ENCODE results near the gene SCO1.
"Not testable (repeated sequence)": the region's sequence is repeated elsewhere in the genome, so short reads cannot be mapped to it uniquely, and the experiment has no call there.

Gene SCO1

DNA sequence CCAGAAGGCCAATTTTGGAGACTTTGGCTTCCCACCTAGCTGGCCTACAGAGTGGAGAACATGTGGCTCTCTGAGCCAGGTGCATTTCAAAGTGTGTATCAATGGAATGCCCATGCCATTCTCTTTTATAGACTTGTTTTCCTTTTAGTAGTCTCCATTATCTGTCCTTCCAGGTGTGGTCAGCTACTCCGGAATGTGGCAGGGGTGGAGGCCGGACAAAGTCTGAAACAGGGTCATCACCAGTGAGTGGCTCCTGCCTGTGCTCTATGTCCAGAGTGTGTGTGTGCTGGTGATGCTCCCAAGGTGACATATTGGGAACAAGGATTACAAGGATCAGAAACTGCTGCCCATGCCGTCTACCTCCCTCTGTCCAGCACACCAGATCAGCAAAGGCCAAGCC is 36.3 kb upstream of the SCO1 start:
- no peak overlapping the region for H3K4me3 ChIP-seq (ENCODE audit: low read length)
- H3K27me3 ChIP-seq (ENCODE audit: insufficient read depth, low read length), result peaks cover under 1% of the 10 kb centered on the region
- no peaks in the 10 kb centered on the region for H3K9me3 ChIP-seq (ENCODE audit: low read length)
- H3K4me1 ChIP-seq (ENCODE audit: insufficient read depth, low read length), result no peaks in the 10 kb centered on the region
- no peaks in the 10 kb centered on the region for H3K36me3 ChIP-seq (ENCODE audit: insufficient read depth, low read length)
- no peak overlapping the region for H2AFZ ChIP-seq (ENCODE audit: low read depth, low read length)

DNA sequence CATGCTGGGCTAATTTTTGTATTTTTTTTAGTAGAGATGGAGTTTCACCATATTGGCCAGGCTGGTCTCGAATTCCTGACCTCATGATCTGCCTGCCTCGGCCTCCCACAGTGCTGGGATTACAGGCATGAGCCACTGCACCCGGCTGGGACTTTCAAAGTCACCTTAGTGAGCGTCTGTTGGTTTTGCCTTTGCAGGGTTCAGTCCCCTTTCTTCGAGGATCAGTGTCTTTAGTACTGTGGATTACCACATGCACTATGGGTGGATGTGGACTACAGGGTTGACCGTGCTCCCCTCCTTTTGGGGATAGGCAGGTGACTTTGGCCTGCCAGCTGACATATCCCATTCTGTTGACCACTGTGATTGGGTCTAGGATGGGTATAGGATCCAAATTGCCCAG is 34.8 kb upstream of the SCO1 start:
- not testable (repeated sequence) for H3K36me3 ChIP-seq (ENCODE audit: insufficient read depth, low read length); H3K27me3 ChIP-seq (ENCODE audit: insufficient read depth, low read length); H3K4me1 ChIP-seq (ENCODE audit: insufficient read depth, low read length); H3K9me3 ChIP-seq (ENCODE audit: low read length); H2AFZ ChIP-seq (ENCODE audit: low read depth, low read length); H3K4me3 ChIP-seq (ENCODE audit: low read length)

DNA sequence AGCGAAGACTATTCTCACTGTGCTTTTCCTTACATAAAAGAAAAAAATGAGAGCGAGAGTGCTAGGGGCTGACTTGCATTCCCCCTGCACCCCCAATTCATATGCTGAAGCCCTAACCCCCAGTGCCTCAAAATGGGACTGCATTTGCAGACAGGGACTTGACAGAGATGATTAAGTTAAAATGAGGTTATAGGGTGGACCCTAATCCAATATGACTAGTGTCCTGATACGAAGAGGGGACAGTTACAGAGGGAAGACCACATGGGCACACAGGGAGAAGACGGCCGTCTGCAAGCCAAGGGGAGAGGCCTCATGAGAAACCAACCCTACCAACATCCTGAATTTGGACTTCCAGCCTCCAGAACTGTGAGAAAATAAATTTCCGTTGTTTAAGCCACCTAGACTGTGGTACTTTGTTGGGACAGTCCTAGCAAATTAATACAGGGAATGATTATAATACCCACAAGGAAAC is 34.1 kb upstream of the SCO1 start:
- Histone ChIP-seq H2AFZ (ENCODE audit: low read depth, low read length) (no peak overlapping the region), H3K4me3 (ENCODE audit: low read length) (no peak overlapping the region), H3K9me3 (ENCODE audit: low read length) (no peaks in the 10 kb centered on the region), H3K27me3 (ENCODE audit: insufficient read depth, low read length) (peaks cover 2% of the 10 kb centered on the region), H3K36me3 (ENCODE audit: insufficient read depth, low read length) (no peaks in the 10 kb centered on the region), H3K4me1 (ENCODE audit: insufficient read depth, low read length) (no peaks in the 10 kb centered on the region)

DNA sequence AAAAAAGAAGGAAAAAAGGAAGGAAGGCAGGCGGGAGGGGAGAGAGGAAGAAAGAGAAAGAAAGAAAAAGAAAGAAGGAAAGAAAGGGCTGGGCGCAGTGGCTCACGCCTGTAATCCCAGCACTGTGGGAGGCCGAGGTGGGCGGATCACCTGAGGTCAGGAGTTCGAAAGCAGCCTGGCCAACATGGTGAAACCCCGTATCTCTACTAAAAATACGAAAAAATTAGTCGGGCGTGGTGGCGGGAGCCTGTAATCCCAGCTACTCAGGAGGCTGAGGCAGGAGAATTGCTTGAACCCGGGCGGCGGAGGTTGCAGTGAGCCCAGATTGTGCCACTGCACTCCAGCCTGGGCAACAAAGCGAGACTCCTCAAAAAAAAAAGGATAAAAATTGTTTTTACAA is 32.9 kb upstream of the SCO1 start:
- not testable (repeated sequence) for H3K4me3 ChIP-seq (ENCODE audit: low read length); H3K4me1 ChIP-seq (ENCODE audit: insufficient read depth, low read length); H3K27me3 ChIP-seq (ENCODE audit: insufficient read depth, low read length); H3K9me3 ChIP-seq (ENCODE audit: low read length); H3K36me3 ChIP-seq (ENCODE audit: insufficient read depth, low read length); H2AFZ ChIP-seq (ENCODE audit: low read depth, low read length)

DNA sequence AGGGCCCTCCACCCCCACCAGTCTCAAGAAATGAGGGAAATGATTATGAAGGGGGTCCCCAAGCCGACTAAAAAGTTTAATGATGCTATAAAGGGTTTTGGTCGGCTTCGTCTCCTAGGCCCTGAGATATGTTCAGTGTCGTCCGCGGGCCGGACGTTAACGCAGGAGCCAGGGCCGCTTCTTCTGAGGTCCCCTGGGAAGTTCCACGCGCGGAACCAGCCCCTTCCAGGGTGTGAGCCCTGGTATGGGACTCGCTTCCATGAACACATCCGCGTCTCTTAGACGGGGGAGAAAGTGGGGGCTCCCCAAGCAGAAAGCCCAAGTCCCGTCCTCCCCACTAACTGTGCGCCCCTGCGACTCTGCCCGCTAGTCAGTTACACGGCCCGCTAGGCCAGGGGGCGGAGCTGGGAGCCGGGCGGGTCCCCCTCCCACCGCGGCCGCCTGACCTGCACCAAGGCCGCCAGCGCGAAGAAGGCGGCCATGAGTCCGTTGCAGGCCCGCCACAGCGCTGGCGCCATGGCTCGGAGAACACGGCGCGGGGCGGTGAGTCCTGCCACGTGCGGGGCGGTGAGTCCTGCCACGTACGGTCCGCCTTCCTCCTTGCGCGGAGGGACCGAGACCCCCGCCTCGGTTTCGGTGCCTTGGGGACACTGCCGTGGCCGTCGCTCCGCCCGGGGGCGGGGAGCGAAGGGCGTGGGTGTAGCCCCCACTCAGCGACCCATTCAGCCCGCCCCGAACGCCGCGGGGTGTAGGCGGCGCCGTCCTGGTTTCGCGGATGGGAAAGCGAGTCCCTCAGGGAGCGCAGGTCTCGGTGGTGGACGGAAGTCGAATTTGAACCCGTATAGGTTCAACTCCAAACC is 32.2 kb upstream of the SCO1 start, which contains the start of gene TMEM220:
TMEM220 (minus strand) TSS at position 690 of the 860 bp plus-strand sequence; CDS start at position 518, 172 bp downstream.
- Histone ChIP-seq H3K9me3 (ENCODE audit: low read length) (no peaks in the 10 kb centered on the region), H3K4me3 (ENCODE audit: low read length) (no peak within 1 kb of the TSS), H3K4me1 (ENCODE audit: insufficient read depth, low read length) (no peaks in the 10 kb centered on the region), H3K36me3 (ENCODE audit: insufficient read depth, low read length) (no peaks in the 10 kb centered on the region), H2AFZ (ENCODE audit: low read depth, low read length) (no peak within 1 kb of the TSS), H3K27me3 (ENCODE audit: insufficient read depth, low read length) (peaks cover 2% of the 10 kb centered on the region)

DNA sequence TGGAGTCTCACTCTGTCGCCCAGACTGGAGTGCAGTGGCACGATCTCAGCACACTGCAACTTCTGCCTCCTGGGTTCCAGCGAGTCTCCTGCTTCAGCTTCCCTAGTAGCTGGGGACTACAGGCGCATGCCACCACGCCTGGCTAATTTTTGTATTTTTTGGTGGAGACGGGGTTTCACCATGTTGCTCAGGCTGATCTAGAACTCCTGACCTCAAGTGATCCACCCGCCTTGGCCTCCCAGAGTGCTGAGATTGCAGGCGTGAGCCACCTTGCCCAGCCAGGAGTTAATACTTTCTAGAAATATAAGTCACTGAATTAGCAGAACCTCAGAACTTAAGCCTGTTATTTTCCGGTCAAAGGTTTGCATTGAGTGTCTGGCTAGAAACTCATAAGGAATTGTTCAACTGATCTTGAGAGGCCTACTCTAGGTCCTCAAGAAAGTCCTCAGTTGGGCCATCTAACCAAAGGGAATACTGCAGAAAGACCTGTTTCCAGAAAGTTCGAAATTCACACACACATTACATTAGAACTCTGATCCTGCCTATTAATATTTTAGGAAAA is 31.1 kb upstream of the SCO1 start:
- no peaks in the 10 kb centered on the region for H3K4me1 ChIP-seq (ENCODE audit: insufficient read depth, low read length)
- H3K4me3 ChIP-seq (ENCODE audit: low read length), result no peak overlapping the region
- peaks cover 2% of the 10 kb centered on the region for H3K27me3 ChIP-seq (ENCODE audit: insufficient read depth, low read length)
- H3K9me3 ChIP-seq (ENCODE audit: low read length), result no peaks in the 10 kb centered on the region
- no peaks in the 10 kb centered on the region for H3K36me3 ChIP-seq (ENCODE audit: insufficient read depth, low read length)
- no peak overlapping the region for H2AFZ ChIP-seq (ENCODE audit: low read depth, low read length)

DNA sequence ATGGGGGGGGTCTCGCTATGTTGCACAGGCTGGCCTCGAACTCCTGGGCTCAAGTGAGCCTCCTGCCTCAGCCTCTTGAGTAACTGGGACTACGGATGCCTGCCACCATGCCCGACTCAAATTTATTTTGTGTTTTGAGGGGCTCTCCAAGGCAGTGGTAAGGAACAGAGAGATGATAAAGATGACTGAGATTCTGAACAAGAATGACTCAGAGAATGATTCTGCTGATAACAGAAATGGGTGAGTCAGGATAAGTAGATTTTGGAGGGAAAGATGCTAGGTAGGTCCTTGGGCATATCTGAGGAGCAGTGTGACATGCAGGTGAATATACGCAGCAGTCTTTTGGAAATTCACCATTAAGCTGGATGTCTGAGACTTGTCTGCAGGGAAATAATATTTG is 29.9 kb upstream of the SCO1 start:
- Histone ChIP-seq H3K4me1 (ENCODE audit: insufficient read depth, low read length) (no peaks in the 10 kb centered on the region), H2AFZ (ENCODE audit: low read depth, low read length) (no peak overlapping the region), H3K4me3 (ENCODE audit: low read length) (no peak overlapping the region), H3K36me3 (ENCODE audit: insufficient read depth, low read length) (no peaks in the 10 kb centered on the region), H3K27me3 (ENCODE audit: insufficient read depth, low read length) (peaks cover 2% of the 10 kb centered on the region), H3K9me3 (ENCODE audit: low read length) (no peaks in the 10 kb centered on the region)

DNA sequence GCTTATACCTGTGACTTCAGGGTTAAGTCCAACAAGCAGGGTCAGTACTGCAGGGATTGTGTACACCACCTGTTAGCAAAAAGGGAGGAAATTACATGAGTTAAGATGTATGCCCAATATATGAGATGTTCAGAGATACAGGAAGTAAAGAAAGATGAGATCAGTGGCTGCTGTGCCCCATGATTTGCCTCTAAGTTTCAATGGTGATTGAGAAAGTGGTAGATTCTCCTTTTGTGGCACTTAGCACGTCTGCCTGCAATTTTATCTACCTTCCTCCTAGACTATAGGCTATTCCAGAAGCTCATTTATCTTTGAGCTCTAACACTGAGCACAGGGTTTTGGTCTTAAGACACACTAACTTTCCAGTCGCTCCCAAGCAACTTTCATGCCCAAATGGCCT is 28.9 kb upstream of the SCO1 start:
- Histone ChIP-seq H3K36me3 (ENCODE audit: insufficient read depth, low read length) (no peaks in the 10 kb centered on the region), H3K27me3 (ENCODE audit: insufficient read depth, low read length) (peaks cover 2% of the 10 kb centered on the region), H3K4me1 (ENCODE audit: insufficient read depth, low read length) (no peaks in the 10 kb centered on the region)

DNA sequence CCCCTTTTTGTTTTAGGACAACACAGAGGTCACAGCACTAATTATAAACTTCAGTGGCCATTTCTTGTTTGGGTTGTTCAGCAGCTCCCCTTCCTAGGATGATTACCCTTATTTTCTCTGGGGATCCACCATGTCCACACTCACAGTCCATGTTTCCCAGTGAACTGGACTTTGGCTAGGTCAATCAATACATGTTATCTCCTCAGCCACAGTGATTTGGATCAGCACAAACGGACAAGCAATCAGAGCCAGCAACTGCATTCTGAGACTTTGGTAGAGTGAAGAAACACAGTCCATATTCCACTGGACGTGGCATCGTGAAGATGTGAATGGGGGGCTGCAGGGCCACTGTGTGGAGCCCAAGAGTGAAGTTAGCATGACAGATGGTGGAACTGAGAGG is 27.9 kb upstream of the SCO1 start:
- peaks cover 2% of the 10 kb centered on the region for H3K27me3 ChIP-seq (ENCODE audit: insufficient read depth, low read length)
- no peaks in the 10 kb centered on the region for H3K36me3 ChIP-seq (ENCODE audit: insufficient read depth, low read length)
- no peaks in the 10 kb centered on the region for H3K9me3 ChIP-seq (ENCODE audit: low read length)
- no peaks in the 10 kb centered on the region for H3K4me1 ChIP-seq (ENCODE audit: insufficient read depth, low read length)
- H3K4me3 ChIP-seq (ENCODE audit: low read length), result no peak overlapping the region
- H2AFZ ChIP-seq (ENCODE audit: low read depth, low read length), result no peak overlapping the region

More for the DNA sequence above, 28.9 kb upstream of the SCO1 start:
- H2AFZ ChIP-seq (ENCODE audit: low read depth, low read length), result no peak overlapping the region
- H3K4me3 ChIP-seq (ENCODE audit: low read length), result no peak overlapping the region
- no peaks in the 10 kb centered on the region for H3K9me3 ChIP-seq (ENCODE audit: low read length)

DNA sequence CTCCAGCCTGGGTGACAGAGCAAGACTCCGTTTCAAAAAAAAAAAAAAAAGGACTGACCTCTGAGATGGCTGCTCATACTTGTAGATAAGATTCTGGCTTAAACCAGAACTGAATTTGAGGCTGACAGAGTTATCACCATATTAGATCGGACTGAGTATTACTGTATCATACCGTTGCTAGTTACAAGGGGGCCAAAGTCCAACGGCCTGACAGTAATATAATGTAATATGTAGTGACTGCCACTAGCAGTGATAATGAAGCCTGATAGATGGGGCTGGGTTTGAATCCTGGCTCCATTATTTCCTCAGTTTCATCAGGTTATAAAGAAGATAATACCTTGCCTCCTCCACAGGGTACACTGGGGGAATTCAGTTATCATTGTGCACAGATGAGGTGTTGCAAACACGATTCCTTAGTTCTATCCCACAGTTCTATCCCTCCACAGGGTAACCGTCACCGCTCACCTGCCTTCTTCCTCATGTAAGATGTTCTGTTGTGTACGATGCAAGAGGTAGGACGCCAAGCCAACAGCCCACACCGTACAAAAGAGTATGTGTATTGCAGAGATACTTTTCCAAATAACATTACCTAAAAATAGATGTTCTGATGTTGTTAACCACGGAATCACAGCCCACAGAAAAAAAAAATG is 27.3 kb upstream of the SCO1 start:
- Histone ChIP-seq H3K27me3 (ENCODE audit: insufficient read depth, low read length) (peaks cover 2% of the 10 kb centered on the region), H3K4me3 (ENCODE audit: low read length) (no peak overlapping the region), H2AFZ (ENCODE audit: low read depth, low read length) (no peak overlapping the region), H3K4me1 (ENCODE audit: insufficient read depth, low read length) (no peaks in the 10 kb centered on the region), H3K9me3 (ENCODE audit: low read length) (no peaks in the 10 kb centered on the region), H3K36me3 (ENCODE audit: insufficient read depth, low read length) (no peaks in the 10 kb centered on the region)

DNA sequence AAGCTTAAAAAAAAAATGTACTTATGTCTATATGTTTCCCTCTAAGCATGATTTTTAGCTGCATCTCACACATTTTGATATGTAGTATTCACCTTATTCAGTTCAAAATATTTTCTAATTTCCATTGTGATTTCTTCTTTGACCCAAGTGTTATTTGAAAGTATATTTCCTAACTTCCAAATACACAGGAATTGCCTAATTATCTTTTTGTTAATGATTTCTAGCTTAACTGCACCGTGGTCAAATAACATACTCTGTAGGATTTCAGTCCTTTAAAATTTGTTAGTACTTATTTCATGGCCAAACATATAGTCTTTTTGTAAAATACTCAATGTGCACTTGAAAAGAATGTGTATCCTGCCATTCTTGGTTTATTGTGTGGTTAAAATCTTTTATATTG is 21.2 kb upstream of the SCO1 start:
- H3K4me1 ChIP-seq (ENCODE audit: insufficient read depth, low read length), result no peaks in the 10 kb centered on the region
- no peaks in the 10 kb centered on the region for H3K9me3 ChIP-seq (ENCODE audit: low read length)
- no peaks in the 10 kb centered on the region for H3K36me3 ChIP-seq (ENCODE audit: insufficient read depth, low read length)
- H2AFZ ChIP-seq (ENCODE audit: low read depth, low read length), result no peak overlapping the region
- no peak overlapping the region for H3K4me3 ChIP-seq (ENCODE audit: low read length)
- no peaks in the 10 kb centered on the region for H3K27me3 ChIP-seq (ENCODE audit: insufficient read depth, low read length)

DNA sequence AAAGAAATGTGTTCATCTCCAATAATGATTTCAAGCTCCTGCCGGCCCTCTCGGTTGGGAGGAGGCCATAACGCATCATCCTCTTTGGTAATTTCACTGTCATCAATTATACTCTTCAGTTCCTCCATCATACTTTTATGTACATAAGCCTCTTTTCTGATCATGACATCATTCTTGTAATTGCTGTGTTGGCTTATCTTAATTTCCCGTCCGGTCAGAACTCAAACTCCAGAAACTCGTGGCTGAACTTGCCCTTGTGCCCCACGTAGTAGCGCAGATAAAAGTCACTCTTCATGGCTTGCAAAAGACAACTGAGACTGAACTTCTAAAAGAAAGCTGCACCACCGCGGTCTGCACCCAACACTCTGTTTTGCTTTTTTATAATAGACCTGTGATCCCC is 18.9 kb upstream of the SCO1 start:
- Histone ChIP-seq H3K36me3 (ENCODE audit: insufficient read depth, low read length) (peaks cover 13% of the 10 kb centered on the region), H3K27me3 (ENCODE audit: insufficient read depth, low read length) (no peaks in the 10 kb centered on the region), H2AFZ (ENCODE audit: low read depth, low read length) (no peak overlapping the region), H3K9me3 (ENCODE audit: low read length) (no peaks in the 10 kb centered on the region), H3K4me1 (ENCODE audit: insufficient read depth, low read length) (no peaks in the 10 kb centered on the region), H3K4me3 (ENCODE audit: low read length) (no peak overlapping the region)

DNA sequence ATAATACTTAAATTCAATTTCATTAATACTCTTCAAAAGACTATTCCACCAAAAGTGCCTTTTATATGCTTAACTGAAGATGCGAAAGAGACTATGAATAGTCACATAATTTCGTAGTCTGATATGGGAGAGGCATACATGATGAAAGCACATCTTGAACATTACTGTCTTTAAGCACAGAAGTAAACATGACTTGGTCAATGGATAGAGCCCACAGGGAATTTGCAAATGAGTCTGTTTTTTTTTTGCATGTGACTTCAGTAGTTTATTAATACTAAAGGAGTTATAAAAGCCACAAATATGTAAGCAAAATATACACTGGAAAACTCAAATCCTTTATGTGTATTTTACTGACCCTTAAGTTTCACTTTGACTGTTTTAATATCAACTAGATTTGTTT is 16.0 kb upstream of the SCO1 start:
- Histone ChIP-seq H3K36me3 (ENCODE audit: insufficient read depth, low read length) (peaks cover 32% of the 10 kb centered on the region), H3K9me3 (ENCODE audit: low read length) (no peaks in the 10 kb centered on the region), H3K27me3 (ENCODE audit: insufficient read depth, low read length) (no peaks in the 10 kb centered on the region), H2AFZ (ENCODE audit: low read depth, low read length) (no peak overlapping the region), H3K4me1 (ENCODE audit: insufficient read depth, low read length) (no peaks in the 10 kb centered on the region), H3K4me3 (ENCODE audit: low read length) (no peak overlapping the region)
